ENCODE data around the gene GPR78.

DNA sequence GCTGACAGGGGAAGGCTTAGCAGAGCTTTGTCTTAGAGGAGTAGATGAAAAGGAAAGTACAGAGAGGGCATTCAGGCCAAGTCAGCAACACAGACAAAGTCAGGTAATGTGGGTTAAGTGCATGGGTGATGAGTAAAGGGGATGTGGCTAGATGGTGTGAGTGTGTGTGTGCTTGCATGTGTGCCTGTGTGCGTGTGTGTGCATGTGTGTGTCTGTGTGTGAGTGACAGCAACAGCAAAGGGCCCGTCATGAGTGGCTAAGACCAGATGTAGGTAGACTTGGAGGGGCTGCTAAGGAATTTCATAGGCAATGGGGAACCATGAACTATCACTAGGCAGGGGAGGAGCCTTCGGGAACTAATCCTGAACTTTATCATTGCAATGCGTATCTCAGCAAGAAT, 2.2 kb upstream of the GPR78 start:
- TF ChIP-seq, protein P1, sequence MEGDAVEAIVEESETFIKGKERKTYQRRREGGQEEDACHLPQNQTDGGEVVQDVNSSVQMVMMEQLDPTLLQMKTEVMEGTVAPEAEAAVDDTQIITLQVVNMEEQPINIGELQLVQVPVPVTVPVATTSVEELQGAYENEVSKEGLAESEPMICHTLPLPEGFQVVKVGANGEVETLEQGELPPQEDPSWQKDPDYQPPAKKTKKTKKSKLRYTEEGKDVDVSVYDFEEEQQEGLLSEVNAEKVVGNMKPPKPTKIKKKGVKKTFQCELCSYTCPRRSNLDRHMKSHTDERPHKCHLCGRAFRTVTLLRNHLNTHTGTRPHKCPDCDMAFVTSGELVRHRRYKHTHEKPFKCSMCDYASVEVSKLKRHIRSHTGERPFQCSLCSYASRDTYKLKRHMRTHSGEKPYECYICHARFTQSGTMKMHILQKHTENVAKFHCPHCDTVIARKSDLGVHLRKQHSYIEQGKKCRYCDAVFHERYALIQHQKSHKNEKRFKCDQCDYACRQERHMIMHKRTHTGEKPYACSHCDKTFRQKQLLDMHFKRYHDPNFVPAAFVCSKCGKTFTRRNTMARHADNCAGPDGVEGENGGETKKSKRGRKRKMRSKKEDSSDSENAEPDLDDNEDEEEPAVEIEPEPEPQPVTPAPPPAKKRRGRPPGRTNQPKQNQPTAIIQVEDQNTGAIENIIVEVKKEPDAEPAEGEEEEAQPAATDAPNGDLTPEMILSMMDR (conservative IDR thresholded peaks at IDR 0.05 in 1 of 2, IDR thresholded peaks at IDR 0.05 in 1 of 2; ENCODE audit: low read depth in 1 of 2, low read length in 2 of 2): no peak
- no peak for TF ChIP-seq EZH2 (IDR thresholded peaks at IDR 0.05; ENCODE audit: low read length, missing control alignments)

Data from fibroblast of lung (primary cell).